Liver (tissue), 9 donors: ENCODE measurements around the gene ARSB. TPM values are rescaled to one million over a fixed set of nuclear protein-coding genes. Genes with fewer than 3 reads are reported as not detected.

Source experiments
- DNase-seq: peaks from one replicate; pipeline ENCODE4 v3.0.0-alpha.2; 2017; ENCODE audit warnings: low spot score
- H3K27ac ChIP-seq, 2 donors: one replicate each; pipeline ENCODE4 v1.7.0; 2013; ENCODE audit warnings: inconsistent platforms in 2 of 2, low read length in 2 of 2, control low read depth in 1 of 2, low read depth in 1 of 2, mild to moderate bottlenecking in 1 of 2
- H3K27me3 ChIP-seq, 4 donors: one replicate each; pipeline versions ENCODE4 v1.6.1 to v1.7.0; 2013; ENCODE audit warnings: low read length in 3 of 4, inconsistent platforms in 1 of 4, mild to moderate bottlenecking in 1 of 4, moderate library complexity in 1 of 4; ENCODE audit not compliant: control insufficient read depth in 4 of 4, insufficient read depth in 4 of 4
- H3K36me3 ChIP-seq, 4 donors: one replicate each; pipeline versions ENCODE4 v1.6.1 to v1.7.0; 2013; ENCODE audit warnings: low read length in 3 of 4, mild to moderate bottlenecking in 3 of 4, low read depth in 1 of 4, moderate library complexity in 1 of 4; ENCODE audit not compliant: control insufficient read depth in 4 of 4, insufficient read depth in 3 of 4
- H3K4me1 ChIP-seq, 4 donors: one replicate each; pipeline versions ENCODE4 v1.6.1 to v1.7.0; 2013; ENCODE audit warnings: low read length in 3 of 4, mild to moderate bottlenecking in 3 of 4, moderate library complexity in 1 of 4; ENCODE audit not compliant: control insufficient read depth in 4 of 4, insufficient read depth in 4 of 4
- H3K4me3 ChIP-seq, 3 donors: one replicate each; pipeline versions ENCODE4 v1.6.1 to v1.7.0; 2013; ENCODE audit warnings: low read length in 3 of 3, control low read depth in 1 of 3, low read depth in 1 of 3, mild to moderate bottlenecking in 1 of 3
- H3K9ac ChIP-seq, 2 donors: one replicate each; pipeline ENCODE4 v1.7.0; 2013; ENCODE audit warnings: low read length in 2 of 2, mild to moderate bottlenecking in 2 of 2, moderate library complexity in 2 of 2, control low read depth in 1 of 2, low read depth in 1 of 2
- H3K9me3 ChIP-seq, 4 donors: one replicate each; pipeline versions ENCODE4 v1.6.1 to v1.7.0; 2013; ENCODE audit warnings: low read length in 3 of 4; ENCODE audit not compliant: control insufficient read depth in 4 of 4
- ATF3 ChIP-seq: IDR thresholded peaks from 2 replicates; pipeline ENCODE4 v1.6.1; 2016; ENCODE audit warnings: antibody characterized with exemption
- CTCF ChIP-seq: fragments of 150-350 bp; IDR thresholded peaks from 2 replicates; pipeline ENCODE4 v1.5.1; 2017; ENCODE audit warnings: improper control_type of control experiment, low read depth, low read length; ENCODE audit not compliant: missing input control
- EGR1 ChIP-seq, 2 donors: IDR thresholded peaks; 2 replicates each; pipeline ENCODE4 v1.6.1; 2016 to 2018; ENCODE audit warnings: antibody characterized with exemption in 2 of 2, low read depth in 2 of 2
- FOXA1 ChIP-seq: IDR thresholded peaks from 2 replicates; pipeline ENCODE4 v1.6.1; 2016; ENCODE audit warnings: antibody characterized with exemption
- FOXA2 ChIP-seq: IDR thresholded peaks from 2 replicates; pipeline ENCODE4 v1.6.1; 2016; ENCODE audit warnings: antibody characterized with exemption
- GABPA ChIP-seq, 2 donors: IDR thresholded peaks in 1 of 2; conservative IDR thresholded peaks in 1 of 2; 2 replicates each; pipeline ENCODE4 v1.6.1; 2016; ENCODE audit warnings: antibody characterized with exemption in 2 of 2, mild to moderate bottlenecking in 1 of 2, moderate library complexity in 1 of 2
- HNF4A ChIP-seq, 2 donors: conservative IDR thresholded peaks; 2 replicates each; pipeline ENCODE4 v1.6.1; 2016; ENCODE audit warnings: antibody characterized with exemption in 2 of 2, mild to moderate bottlenecking in 2 of 2
- JUND ChIP-seq, 2 donors: IDR thresholded peaks; 2 replicates each; pipeline ENCODE4 v1.6.1; 2016; ENCODE audit warnings: antibody characterized with exemption in 2 of 2
- MAX ChIP-seq: IDR thresholded peaks from 2 replicates; pipeline ENCODE4 v1.6.1; 2016; ENCODE audit warnings: antibody characterized with exemption
- NR2F2 ChIP-seq: IDR thresholded peaks from 2 replicates; pipeline ENCODE4 v1.6.1; 2016; ENCODE audit warnings: antibody characterized with exemption
- RAD21 ChIP-seq, 2 donors: IDR thresholded peaks; 2 replicates each; pipeline ENCODE4 v1.6.1; 2016; ENCODE audit warnings: antibody characterized with exemption in 2 of 2, mild to moderate bottlenecking in 2 of 2
- REST ChIP-seq: IDR thresholded peaks from 2 replicates; pipeline ENCODE4 v1.6.1; 2016; ENCODE audit warnings: antibody characterized with exemption, mild to moderate bottlenecking
- RXRA ChIP-seq, 2 donors: IDR thresholded peaks; 2 replicates each; pipeline ENCODE4 v1.6.1; 2017 to 2018; ENCODE audit warnings: antibody characterized with exemption in 2 of 2, mild to moderate bottlenecking in 1 of 2
- SP1 ChIP-seq: IDR thresholded peaks from 2 replicates; pipeline ENCODE4 v1.6.1; 2018; ENCODE audit warnings: antibody characterized with exemption, mild to moderate bottlenecking
- TAF1 ChIP-seq: conservative IDR thresholded peaks from 2 replicates; pipeline ENCODE4 v1.6.1; 2016; ENCODE audit warnings: antibody characterized with exemption, mild to moderate bottlenecking
- YY1 ChIP-seq: IDR thresholded peaks from 2 replicates; pipeline ENCODE4 v1.6.1; 2016; ENCODE audit warnings: antibody characterized with exemption, mild to moderate bottlenecking
- ZBTB33 ChIP-seq: IDR thresholded peaks from 2 replicates; pipeline ENCODE4 v1.6.1; 2016; ENCODE audit warnings: antibody characterized with exemption
- WGBS: extraction: QIAGEN DNeasy Blood & Tissue Kit; methylation state at CpG from one replicate; pipeline ENCODE4 v1.1.7; 2013; 5-methylcytosine and 5-hydroxymethylcytosine counted together
- polyA plus RNA-seq, 2 donors: library from polyadenylated mRNA; stranded (reverse) in 1 of 2; unstranded in 1 of 2; fragments of 200-250 nt in 1 of 2; fragments of >200 nt in 1 of 2; fragmentation: Nextera tagmentation in 1 of 2; extraction: Ambion mirVana in 1 of 2; gene quantifications; one replicate each; pipeline versions ENCODE4 v1.2.1 to v1.2.3, GENCODE V29; 2013 to 2015
- total RNA-seq, 2 donors: library from RNA; depleted of rRNA; stranded (reverse); fragments of >200 nt; gene quantifications; one replicate each; pipeline ENCODE4 v1.2.3, GENCODE V29; 2014
- donor health status: healthy.
- donor health status: healthy.
- donor health status: healthy.
- donor health status: healthy.
- donor health status: healthy.

The ARSB gene
- total and polyA plus RNA-seq, 4 donors = 3.5 to 26.2 (median 8.7) TPM

GRCh38 chr5:78810098-78810920 is 174.8 kb downstream of the ARSB start:
- Histone ChIP-seq H3K27me3 (no peaks in the 10 kb centered on the region), H3K9ac (no peak overlapping the region), H3K4me1 (no peaks in the 10 kb centered on the region), H3K9me3 (no peaks in the 10 kb centered on the region), H3K36me3 (no peaks in the 10 kb centered on the region), H3K27ac (no peak overlapping the region), H3K4me3 (no peak overlapping the region)
- TF ChIP-seq ATF3 = no peak
- TF ChIP-seq TAF1 = no peak
- TF ChIP-seq NR2F2 = no peak
- TF ChIP-seq REST = no peak
- no peak for TF ChIP-seq YY1
- no peak for TF ChIP-seq CTCF
- no peak for TF ChIP-seq JUND (IDR thresholded peaks at IDR 0.05)
- no peak for TF ChIP-seq GABPA (IDR thresholded peaks at IDR 0.05 in 1 of 2, conservative IDR thresholded peaks at IDR 0.05 in 1 of 2)
- TF ChIP-seq FOXA2 = no peak
- DNase-seq = no peak
- 92% methylated on average over 6 of the region's 6 CpGs for WGBS

- DNase-seq = no peak
- Histone ChIP-seq H3K27ac (no peak overlapping the region), H3K9me3 (no peaks in the 10 kb centered on the region), H3K4me3 (no peak overlapping the region), H3K4me1 (no peaks in the 10 kb centered on the region), H3K27me3 (no peaks in the 10 kb centered on the region), H3K9ac (no peak overlapping the region), H3K36me3 (no peaks in the 10 kb centered on the region)
- 91% methylated on average over 11 of the region's 11 CpGs for WGBS
- TF ChIP-seq GABPA (IDR thresholded peaks at IDR 0.05 in 1 of 2, conservative IDR thresholded peaks at IDR 0.05 in 1 of 2) (no peak), EGR1 (IDR thresholded peaks at IDR 0.05; ENCODE audit: low read depth in 2 of 2) (no peak), MAX (no peak), RXRA (IDR thresholded peaks at IDR 0.05) (no peak), YY1 (no peak), HNF4A (conservative IDR thresholded peaks at IDR 0.05) (no peak), NR2F2 (no peak), REST (no peak), CTCF (no peak), SP1 (no peak), FOXA1 (no peak), RAD21 (IDR thresholded peaks at IDR 0.05) (no peak), TAF1 (no peak), JUND (IDR thresholded peaks at IDR 0.05) (no peak), ZBTB33 (no peak)
Measured at GRCh38 chr5:78809444-78809843, 175.7 kb downstream of the ARSB start.
